SKM-1 treated with dmso at 0.1 percent for 144 hours (cell line): Measurements from ENCODE around the gene RHOT2.

ENCODE experiments used
- DNase-seq: peaks from one replicate; lab custom pipeline; 2025; ENCODE audit not compliant: unreplicated experiment; lab: John Stamatoyannopoulos, UW

RHOT2 gene

GRCh38 chr16:632486-633335 is 35.2 kb upstream of the RHOT2 start:
- DNase-seq, result no peak

GRCh38 chr16:633336-634050 is 34.4 kb upstream of the RHOT2 start:
- no peak for DNase-seq

DNA sequence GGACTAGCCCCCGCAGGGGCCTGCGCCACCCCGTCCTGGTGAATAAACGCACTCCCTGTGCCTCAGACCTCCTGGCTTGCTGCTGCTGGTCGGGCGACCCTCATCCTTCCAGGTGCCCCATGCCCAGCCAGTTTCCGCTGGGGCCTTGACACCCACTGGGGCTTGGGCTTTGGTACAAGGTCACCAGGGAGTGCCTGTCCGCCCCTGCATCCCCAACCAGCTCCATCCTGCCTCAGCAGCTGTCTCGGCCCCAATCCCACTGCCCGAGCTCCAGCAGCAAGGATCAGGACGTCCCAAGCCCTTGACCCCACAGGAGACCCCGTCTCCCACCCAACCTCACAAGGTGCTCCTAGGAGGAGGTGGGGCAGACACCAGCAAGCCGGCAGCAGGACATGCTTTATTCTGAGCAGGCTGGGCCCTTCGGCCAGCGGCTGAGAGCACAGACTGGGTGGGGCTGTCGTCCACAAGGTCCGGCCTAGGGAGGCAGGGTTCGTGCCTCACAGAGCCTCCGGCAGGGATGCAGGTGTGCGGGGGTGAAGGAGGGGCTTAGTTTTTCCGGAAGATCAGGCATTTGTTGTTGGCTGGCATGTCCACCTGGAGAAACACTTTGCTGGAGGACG is 33.8 kb upstream of the RHOT2 start:
- DNase-seq, result no peak

GRCh38 chr16:634996-635395 is 32.9 kb upstream of the RHOT2 start:
- DNase-seq, result no peak

DNA sequence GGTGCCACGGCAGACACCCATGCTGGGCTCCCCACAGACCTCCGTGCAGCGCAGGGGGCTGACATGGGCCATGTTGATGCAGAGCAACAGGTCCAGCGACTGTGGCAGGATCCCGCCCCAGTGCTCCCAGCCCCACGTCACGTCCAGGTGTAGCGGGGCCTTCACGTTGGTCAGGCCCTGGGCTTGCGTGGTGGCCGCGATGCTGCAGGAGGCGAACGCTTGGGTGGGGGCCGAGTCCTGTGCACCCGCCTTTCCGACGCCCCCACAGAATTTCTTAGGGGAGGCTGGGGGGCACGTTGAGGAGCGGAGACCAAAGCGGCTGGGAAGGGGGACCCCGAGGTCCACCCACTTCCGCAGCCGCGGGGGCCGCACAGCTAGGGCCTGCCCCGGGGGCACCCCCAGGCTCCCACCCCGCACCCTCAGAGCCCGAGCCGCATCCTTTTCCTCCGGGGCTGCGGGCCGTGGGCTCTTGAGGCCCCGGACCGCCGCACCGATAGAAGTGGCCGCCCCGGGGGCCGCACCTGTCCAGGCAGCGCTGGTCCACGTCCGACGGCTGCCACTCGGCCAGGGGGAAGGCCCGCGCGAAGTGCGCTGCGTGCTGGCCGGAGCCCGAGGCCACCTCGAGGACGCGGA is 32.2 kb upstream of the RHOT2 start:
- no peak for DNase-seq

GRCh38 chr16:636206-637080 is 31.5 kb upstream of the RHOT2 start, which contains the start of gene METTL26:
METTL26 (minus strand) TSS chr16:636305; CDS start chr16:636290, 15 bp downstream.
- peak; percentile 93 for DNase-seq

GRCh38 chr16:637081-638018 is 30.6 kb upstream of the RHOT2 start:
- DNase-seq, result peak; percentile 3

GRCh38 chr16:638034-638543 is 29.8 kb upstream of the RHOT2 start:
- DNase-seq, result no peak

DNA sequence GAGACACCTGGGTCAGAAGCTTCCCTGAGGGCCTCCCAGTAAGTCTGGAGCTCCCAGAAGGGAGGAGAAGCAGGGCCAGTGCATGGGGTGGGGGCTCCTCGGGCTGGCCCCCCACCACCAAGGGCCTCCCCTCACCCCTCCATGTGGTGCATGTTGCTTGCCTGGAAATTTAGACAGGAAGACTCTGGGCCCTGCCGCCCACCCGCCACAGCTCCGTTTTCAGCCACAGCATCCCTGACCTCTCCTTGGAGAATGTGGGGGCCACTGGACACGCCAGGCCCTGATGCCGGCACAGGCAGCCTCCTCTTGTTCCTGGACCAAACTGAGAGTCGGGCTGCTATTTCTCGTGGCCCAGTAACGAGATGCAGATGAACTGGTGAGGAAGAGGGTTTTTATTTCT is 29.1 kb upstream of the RHOT2 start:
- DNase-seq, result no peak

- no peak for DNase-seq
Measured at GRCh38 chr16:640614-641013, 27.3 kb upstream of the RHOT2 start.

DNA sequence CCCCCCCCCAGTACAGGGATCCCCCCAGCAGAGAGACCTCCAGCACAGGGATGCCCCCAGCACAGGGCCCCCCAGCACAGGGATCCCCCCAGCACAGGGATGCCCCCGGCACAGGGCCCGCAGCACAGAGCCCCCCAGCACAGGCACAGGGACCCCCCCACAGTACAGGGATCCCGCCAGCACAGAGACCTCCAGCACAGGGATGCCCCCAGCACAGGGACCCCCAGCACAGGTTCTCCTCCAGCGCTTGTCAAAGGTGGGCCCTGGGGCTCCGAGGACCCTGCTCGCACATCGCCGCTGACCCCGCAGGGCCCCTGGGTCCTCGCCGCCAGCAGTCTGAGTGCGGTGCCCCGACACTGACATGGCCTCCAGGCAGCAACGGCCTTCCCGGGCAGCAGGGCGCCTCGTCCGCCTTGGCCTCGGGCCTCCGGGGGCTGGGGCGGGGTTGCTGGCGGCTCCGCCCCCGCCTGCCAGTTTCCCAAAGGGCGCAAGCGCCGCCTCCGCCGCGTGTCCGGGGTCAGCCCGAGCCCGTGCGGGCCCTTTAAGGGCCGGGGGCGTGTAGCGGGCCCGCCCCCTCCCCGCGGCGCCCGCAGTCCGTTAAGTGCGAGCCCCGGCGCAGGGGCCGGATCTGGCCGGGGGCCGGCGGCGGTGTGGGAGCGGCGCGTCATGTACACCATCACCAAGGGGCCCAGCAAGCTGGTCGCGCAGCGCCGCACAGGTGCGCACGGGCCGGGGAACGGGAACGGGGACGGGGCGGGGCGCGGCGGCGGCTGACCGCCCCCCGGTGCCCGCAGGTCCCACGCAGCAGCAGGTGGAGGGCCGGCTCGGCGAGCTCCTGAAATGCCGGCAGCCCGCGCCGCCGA is 26.4 kb upstream of the RHOT2 start, which contains the start of gene MCRIP2:
TSS of gene MCRIP2 (plus strand) at position 503 of the 863 bp plus-strand sequence. CDS start at position 667, 164 bp downstream.
- DNase-seq, result peak; percentile 71

DNA sequence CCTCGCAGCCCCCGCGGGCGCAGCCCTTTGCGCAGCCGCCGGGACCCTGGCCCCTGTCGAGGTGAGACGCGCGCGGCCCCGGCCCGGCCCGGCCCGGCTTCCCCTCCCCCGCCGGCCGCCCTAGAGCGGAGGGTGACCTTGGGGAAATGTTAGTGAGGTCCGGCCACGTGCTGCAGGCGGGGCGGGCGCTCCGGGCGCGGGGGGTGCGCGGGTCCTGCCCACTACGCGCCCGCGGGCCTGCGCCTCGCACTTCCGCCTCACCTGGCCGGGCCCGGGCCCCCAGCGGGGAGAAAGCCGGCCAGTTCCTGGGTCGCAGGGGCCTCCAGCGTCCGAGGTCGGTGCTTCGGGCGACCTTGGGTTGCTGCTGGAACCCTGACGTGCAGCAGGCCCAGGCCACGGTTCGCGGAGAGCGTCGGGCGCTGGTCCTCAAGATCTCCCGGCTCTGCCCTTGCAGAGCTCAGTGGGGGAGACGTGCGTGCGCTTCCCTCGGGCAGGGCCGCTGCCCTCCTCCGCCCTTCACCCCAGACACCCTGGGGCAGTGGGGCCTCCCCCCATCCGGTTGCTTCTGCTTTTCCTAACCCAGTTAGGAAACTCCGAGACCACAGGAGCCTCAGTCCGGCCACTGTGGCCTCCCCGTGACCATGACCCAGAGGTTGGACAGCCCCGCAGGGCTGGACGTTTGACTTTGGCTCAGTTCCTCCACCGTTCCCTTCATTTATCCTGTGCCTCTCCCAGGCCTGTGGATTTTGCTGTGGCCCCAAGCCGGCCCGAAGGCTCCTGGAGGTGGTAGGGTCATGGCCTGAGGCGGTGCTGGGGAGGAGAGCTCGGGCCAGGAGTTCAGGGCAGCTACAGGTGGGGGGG is 25.5 kb upstream of the RHOT2 start:
- DNase-seq, result peak; percentile 78

DNA sequence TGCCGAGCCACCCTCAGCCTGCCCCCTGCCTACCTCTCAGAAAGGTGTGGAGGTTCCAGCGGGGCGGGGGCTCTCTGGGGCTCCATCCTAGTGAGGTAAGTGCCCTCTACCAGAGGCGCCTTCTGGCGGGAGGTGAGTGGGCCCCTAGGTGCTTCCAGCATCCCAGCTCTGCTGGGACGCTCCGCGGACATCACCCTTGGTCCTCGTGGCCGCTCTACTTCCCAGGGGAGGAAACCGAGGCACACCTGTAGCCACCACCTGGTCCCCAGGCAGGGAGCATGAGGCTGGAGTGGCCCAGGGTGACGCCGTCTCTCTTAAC is 24.9 kb upstream of the RHOT2 start:
- DNase-seq, result no peak

GRCh38 chr16:644556-644955 is 23.4 kb upstream of the RHOT2 start:
- DNase-seq, result no peak

DNA sequence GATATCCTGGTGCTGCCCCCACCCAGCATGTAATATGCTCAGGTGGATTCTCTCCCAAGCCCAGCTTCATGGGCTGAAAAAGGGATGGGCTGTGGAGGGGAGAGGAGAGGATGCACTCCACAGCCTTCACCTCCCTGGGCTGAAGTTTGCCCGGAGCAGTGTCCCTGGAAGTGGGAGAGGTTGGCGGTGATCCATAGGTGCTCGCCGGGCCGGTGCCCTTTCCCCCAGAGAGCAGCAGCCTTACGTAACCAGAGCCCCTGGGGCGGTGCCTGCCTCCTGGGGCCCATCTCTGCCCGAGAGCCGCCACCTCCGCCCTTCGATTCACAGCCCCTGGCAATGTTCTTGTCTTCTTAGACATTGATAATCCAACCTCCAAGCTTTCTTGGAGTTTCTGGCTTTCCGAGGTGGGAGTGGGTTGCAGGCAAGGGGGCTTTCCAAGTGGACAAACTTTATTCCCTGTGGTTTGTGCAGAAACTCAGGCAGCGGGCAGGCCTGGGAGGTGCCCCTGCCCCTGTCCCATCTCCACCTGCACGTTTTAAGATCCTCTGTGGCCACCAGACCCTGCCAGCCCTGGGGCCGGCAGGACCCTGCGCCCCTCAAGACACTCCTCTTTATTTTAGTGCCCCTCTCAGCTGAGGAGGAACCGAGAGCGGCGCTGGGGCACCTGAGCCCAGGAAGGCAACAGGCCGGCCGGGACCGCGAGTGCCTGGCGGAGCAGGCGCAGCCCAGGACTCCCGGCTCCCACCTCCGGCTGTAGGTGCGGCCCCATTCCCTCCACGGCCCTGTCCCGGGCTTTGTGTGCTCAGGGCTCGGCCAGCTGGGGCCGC is 21.9 kb upstream of the RHOT2 start:
- DNase-seq, result no peak

DNA sequence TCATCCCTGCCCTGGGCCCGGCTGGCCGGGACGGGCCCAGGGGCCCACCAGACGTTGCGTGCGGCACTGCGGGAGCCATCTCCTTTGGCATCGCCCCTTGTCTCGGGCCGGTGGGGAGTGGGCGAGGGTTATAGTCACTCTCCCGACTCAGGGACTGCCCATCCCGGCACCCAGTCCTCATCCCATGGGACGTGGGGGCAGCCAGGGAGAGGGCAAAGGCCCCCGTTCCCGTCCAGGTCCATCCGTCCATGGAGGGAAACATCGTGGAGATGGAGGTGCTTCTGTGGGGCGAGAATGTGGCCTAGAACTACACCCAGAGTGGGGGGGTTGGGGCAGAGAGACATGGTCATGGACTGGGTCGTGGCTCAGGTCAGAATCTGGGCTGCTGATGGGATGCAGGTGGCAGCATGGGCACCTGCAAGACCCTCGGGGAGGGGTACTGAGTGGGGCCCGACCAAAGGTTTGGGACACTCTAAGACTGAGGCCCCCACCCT is 21.2 kb upstream of the RHOT2 start:
- no peak for DNase-seq
